Aorta (tissue), 5 donors: ENCODE measurements around the gene ACADM. TPM values are rescaled to one million over a fixed set of nuclear protein-coding genes. Genes with fewer than 3 reads are reported as not detected.
"Not testable (repeated sequence)": the region's sequence is repeated elsewhere in the genome, so short reads cannot be mapped to it uniquely, and the experiment has no call there.

Experiments
- ATAC-seq: fragments of 200-7000 bp; cut with Tn5 transposase; one replicate; pipeline ENCODE4 v1.9.1; 2022; ENCODE audit warnings: moderate library complexity; ENCODE audit not compliant: low FRiP score
- DNase-seq, 2 donors: peaks; one replicate each; pipeline ENCODE4 v3.0.0-alpha.2; 2020
- H3K27ac ChIP-seq, 2 donors: one replicate each; pipeline ENCODE4 v1.5.1; 2013; ENCODE audit warnings: low read length in 2 of 2, mild to moderate bottlenecking in 2 of 2, moderate library complexity in 2 of 2, control low read depth in 1 of 2, inconsistent platforms in 1 of 2, low read depth in 1 of 2
- H3K27me3 ChIP-seq, 2 donors: one replicate each; pipeline ENCODE4 v1.6.1; 2013; ENCODE audit warnings: control low read depth in 1 of 2, low read length in 1 of 2, mild to moderate bottlenecking in 1 of 2, moderate library complexity in 1 of 2; ENCODE audit not compliant: insufficient read depth in 2 of 2, control insufficient read depth in 1 of 2
- H3K36me3 ChIP-seq, 2 donors: one replicate each; pipeline ENCODE4 v1.6.1; 2013; ENCODE audit warnings: control low read depth in 1 of 2, low read length in 1 of 2, mild to moderate bottlenecking in 1 of 2; ENCODE audit not compliant: insufficient read depth in 2 of 2, control insufficient read depth in 1 of 2
- H3K4me1 ChIP-seq, 2 donors: one replicate each; pipeline ENCODE4 v1.6.1; 2013; ENCODE audit warnings: low read length in 2 of 2, control low read depth in 1 of 2, mild to moderate bottlenecking in 1 of 2, moderate library complexity in 1 of 2; ENCODE audit not compliant: insufficient read depth in 2 of 2, control insufficient read depth in 1 of 2
- H3K4me3 ChIP-seq, 2 donors: one replicate each; pipeline ENCODE4 v1.5.1; 2013; ENCODE audit warnings: low read length in 2 of 2, control low read depth in 1 of 2, mild to moderate bottlenecking in 1 of 2
- H3K9me3 ChIP-seq: one replicate; pipeline ENCODE4 v1.6.1; 2013; ENCODE audit warnings: mild to moderate bottlenecking, low read length; ENCODE audit not compliant: control insufficient read depth
- WGBS, 2 donors: extraction: QIAGEN DNeasy Blood & Tissue Kit; methylation state at CpG; one replicate each; pipeline ENCODE4 v1.1.7; 2013; 5-methylcytosine and 5-hydroxymethylcytosine counted together
- intact Hi-C, 2 donors: fragments of 100-400 bp; cut with DNase I; formaldehyde crosslinking; loops; one replicate each; pipeline versions ENCODE4 v1.14.2 to v1.15.0; 2022
- polyA plus RNA-seq, 2 donors: library from polyadenylated mRNA; stranded (reverse); fragments of 200-250 nt; gene quantifications; one replicate each; pipeline ENCODE4 v1.2.3, GENCODE V29; 2013
- total RNA-seq, 2 donors: library from RNA; stranded (reverse); fragmentation: NEBNext Ultra II Directional; extraction: Animal tissue kit (Norgen Biotek cat#: 25700); gene quantifications; one replicate each; pipeline ENCODE4 v1.2.1, GENCODE V29; 2021
- donor health status: healthy with polysubstance abuse.
- donor health status: Bipolar disorder and iron deficiency.
- donor health status: DM: no; HTN: no; CAD: no.
- donor health status: DM: no; HTN: no; CAD: no.
- donor health status: DM: yes; HTN: yes; CAD: no.

The ACADM gene
- total and polyA plus RNA-seq, 4 donors = 37.8 to 71.9 (median 40.5) TPM

- H3K27me3 ChIP-seq, H3K36me3 ChIP-seq, H3K4me1 ChIP-seq, H3K27ac ChIP-seq, H3K4me3 ChIP-seq, H3K9me3 ChIP-seq, intact Hi-C loops, ATAC-seq, DNase-seq: not testable (repeated sequence)
Observed at GRCh38 chr1:75757210-75757609, 32.7 kb downstream of the ACADM start.

- ATAC-seq, H3K27ac ChIP-seq, H3K4me1 ChIP-seq, H3K27me3 ChIP-seq, H3K9me3 ChIP-seq, H3K36me3 ChIP-seq, H3K4me3 ChIP-seq, intact Hi-C loops, DNase-seq: not testable (repeated sequence)
- 89 to 98% methylated on average over 4 of the region's 4 CpGs for WGBS, 2 donors
Observed at GRCh38 chr1:75758543-75758942, 34.0 kb downstream of the ACADM start.

GRCh38 chr1:75764057-75764655, 39.6 kb downstream of the ACADM start:
- Histone ChIP-seq H3K27me3 (no peaks in the 10 kb centered on the region), H3K36me3 (no peaks in the 10 kb centered on the region), H3K27ac (no peak overlapping the region), H3K4me3 (no peak overlapping the region), H3K9me3 (no peaks in the 10 kb centered on the region), H3K4me1 (no peaks in the 10 kb centered on the region)
- 74 to 84% methylated on average over 1 of the region's 1 CpG for WGBS, 2 donors
- no peak for DNase-seq
- intact Hi-C loops = no loop called here
- no peak for ATAC-seq

GRCh38 chr1:75765697-75766355, 41.3 kb downstream of the ACADM start:
- no peak overlapping the region for H3K4me3 ChIP-seq
- intact Hi-C loops = no loop called here
- whole genome bisulfite sequencing, 2 donors = 3 to 8% methylated on average over 1 of the region's 1 CpG
- no peaks in the 10 kb centered on the region for H3K4me1 ChIP-seq
- H3K9me3 ChIP-seq = no peaks in the 10 kb centered on the region
- H3K36me3 ChIP-seq = no peaks in the 10 kb centered on the region
- peak overlapping the region in 1 of 2 donors; percentile 39 for H3K27ac ChIP-seq
- no peak for DNase-seq
- no peak for ATAC-seq
- no peaks in the 10 kb centered on the region for H3K27me3 ChIP-seq

GRCh38 chr1:75768016-75768415, 43.5 kb downstream of the ACADM start:
- no peaks in the 10 kb centered on the region for H3K27me3 ChIP-seq
- DNase-seq (no peak), ATAC-seq (no peak)
- H3K4me3 ChIP-seq = no peak overlapping the region
- no peaks in the 10 kb centered on the region for H3K4me1 ChIP-seq
- WGBS, 2 donors = 80 to 81% methylated on average over 1 of the region's 1 CpG
- no peak overlapping the region for H3K27ac ChIP-seq
- intact Hi-C loops = loop anchor here in 1 of 2 donors (2.0 kb wide), 1 partner anchor 17 kb away; no protein-coding TSS in a partner anchor
- no peaks in the 10 kb centered on the region for H3K36me3 ChIP-seq
- H3K9me3 ChIP-seq = no peaks in the 10 kb centered on the region

GRCh38 chr1:75770761-75771160, 46.3 kb downstream of the ACADM start:
- Histone ChIP-seq H3K27me3 (no peaks in the 10 kb centered on the region), H3K4me3 (no peak overlapping the region), H3K9me3 (no peaks in the 10 kb centered on the region), H3K36me3 (no peaks in the 10 kb centered on the region), H3K4me1 (no peaks in the 10 kb centered on the region), H3K27ac (no peak overlapping the region)
- ATAC-seq (no peak), DNase-seq (no peak)
- intact Hi-C loops = no loop called here
- 53 to 60% methylated on average over 1 of the region's 1 CpG for WGBS, 2 donors

- Histone ChIP-seq H3K9me3 (no peaks in the 10 kb centered on the region), H3K36me3 (no peaks in the 10 kb centered on the region), H3K27ac (no peak overlapping the region), H3K27me3 (no peaks in the 10 kb centered on the region), H3K4me1 (no peaks in the 10 kb centered on the region), H3K4me3 (no peak overlapping the region)
- DNase-seq (no peak), ATAC-seq (no peak)
- WGBS, 2 donors = 74 to 75% methylated on average over 3 of the region's 3 CpGs
- intact Hi-C loops = no loop called here
Observed at GRCh38 chr1:75771978-75772377, 47.5 kb downstream of the ACADM start.

- H3K4me3 ChIP-seq, H3K36me3 ChIP-seq, H3K9me3 ChIP-seq, H3K27ac ChIP-seq, ATAC-seq, H3K27me3 ChIP-seq, H3K4me1 ChIP-seq, intact Hi-C loops, DNase-seq: not testable (repeated sequence)
- WGBS, 2 donors = 84 to 93% methylated on average over 4 of the region's 4 CpGs
Observed at GRCh38 chr1:75777812-75778211, 53.3 kb downstream of the ACADM start.

GRCh38 chr1:75778694-75779093, 54.2 kb downstream of the ACADM start:
- DNase-seq, intact Hi-C loops, H3K4me1 ChIP-seq, H3K27ac ChIP-seq, ATAC-seq, H3K9me3 ChIP-seq, H3K4me3 ChIP-seq, H3K36me3 ChIP-seq, H3K27me3 ChIP-seq: not testable (repeated sequence)
- WGBS, 2 donors = 86 to 87% methylated on average over 5 of the region's 5 CpGs
